SJSA1 (cell line): ENCODE data around the gene TPX2. TPM values are rescaled to one million over a fixed set of nuclear protein-coding genes. Genes with fewer than 3 reads are reported as not detected.
A peak's percentile ranks its signal among the peaks of the same experiment; 100 is the strongest.
"Not testable (repeated sequence)": the region's sequence is repeated elsewhere in the genome, so short reads cannot be mapped to it uniquely, and the experiment has no call there.

Experiments used
- DNase-seq, 2 experiments: peaks; one replicate each; pipeline ENCODE4 v3.0.0-alpha.2; 2015 to 2020; ENCODE audit warnings: low spot score in 2 of 2, low read depth in 1 of 2
- H3K27ac ChIP-seq: fragments of 250-450 bp; sonication (Bioruptor Pico); 2 replicates; pipeline ENCODE4 v1.5.1; 2020; ENCODE audit warnings: mild to moderate bottlenecking, moderate library complexity
- H3K27me3 ChIP-seq: fragments of 250-450 bp; sonication (Bioruptor Pico); replicated peaks from 2 replicates; pipeline ENCODE4 v1.5.1; 2020; ENCODE audit warnings: mild to moderate bottlenecking, moderate library complexity
- H3K36me3 ChIP-seq: fragments of 250-450 bp; sonication (Bioruptor Pico); 2 replicates; pipeline ENCODE4 v1.5.1; 2020; ENCODE audit warnings: mild to moderate bottlenecking
- H3K4me1 ChIP-seq: fragments of 250-450 bp; sonication (Bioruptor Pico); replicated peaks from 2 replicates; pipeline ENCODE4 v1.6.1; 2021; ENCODE audit warnings: mild to moderate bottlenecking
- H3K4me3 ChIP-seq: fragments of 250-450 bp; sonication (Bioruptor Pico); 2 replicates; pipeline ENCODE4 v1.5.1; 2020; ENCODE audit warnings: mild to moderate bottlenecking
- H3K9me3 ChIP-seq: fragments of 250-450 bp; sonication (Bioruptor Pico); replicated peaks from 2 replicates; pipeline ENCODE4 v1.5.1; 2020; ENCODE audit warnings: mild to moderate bottlenecking
- total RNA-seq: library from RNA; depleted of rRNA; stranded (reverse); fragments of >200 nt; shearing (Covaris generic); gene quantifications from 2 replicates; pipeline ENCODE4 v1.2.3, GENCODE V29; 2014

TPX2 gene
- total RNA-seq, 1 experiment from 2014 or later = 212 TPM

GRCh38 chr20:31826074-31826473 is 87.0 kb downstream of the TPX2 start:
- Histone ChIP-seq H3K4me1 (peaks cover 38% of the 10 kb centered on the region), H3K36me3 (no peaks in the 10 kb centered on the region), H3K27ac (no peak overlapping the region)

GRCh38 chr20:31827059-31827458 is 88.0 kb downstream of the TPX2 start:
- H3K4me3 ChIP-seq = no peak overlapping the region
- H3K36me3 ChIP-seq = no peaks in the 10 kb centered on the region; the same call in 1 of the 2 replicates
- H3K9me3 ChIP-seq = no peaks in the 10 kb centered on the region
- no peak overlapping the region for H3K27ac ChIP-seq
- peaks cover 37% of the 10 kb centered on the region for H3K4me1 ChIP-seq
- no peak for DNase-seq
- no peaks in the 10 kb centered on the region for H3K27me3 ChIP-seq

More at GRCh38 chr20:31826074-31826473, 87.0 kb downstream of the TPX2 start:
- no peak for DNase-seq
- no peaks in the 10 kb centered on the region for H3K27me3 ChIP-seq
- no peak overlapping the region for H3K4me3 ChIP-seq
- H3K9me3 ChIP-seq = no peaks in the 10 kb centered on the region

- not testable (repeated sequence) for H3K36me3 ChIP-seq, DNase-seq, H3K27ac ChIP-seq, H3K9me3 ChIP-seq, H3K27me3 ChIP-seq, H3K4me3 ChIP-seq
- H3K4me1 ChIP-seq = peaks cover 36% of the 10 kb centered on the region
Observed at GRCh38 chr20:31828016-31828415, 88.9 kb downstream of the TPX2 start.

- Histone ChIP-seq H3K36me3 (no peaks in the 10 kb centered on the region; the same call in 1 of the 2 replicates), H3K27me3 (no peaks in the 10 kb centered on the region), H3K4me3 (no peak overlapping the region), H3K4me1 (peaks cover 36% of the 10 kb centered on the region), H3K9me3 (no peaks in the 10 kb centered on the region), H3K27ac (no peak overlapping the region)
- DNase-seq = no peak
Observed at GRCh38 chr20:31829731-31830130, 90.6 kb downstream of the TPX2 start.

- no peaks in the 10 kb centered on the region for H3K27me3 ChIP-seq
- H3K27ac ChIP-seq = no peak overlapping the region
- no peaks in the 10 kb centered on the region; the same call in 1 of the 2 replicates for H3K36me3 ChIP-seq
- H3K9me3 ChIP-seq = no peaks in the 10 kb centered on the region
- no peak overlapping the region for H3K4me3 ChIP-seq
- no peak for DNase-seq
- H3K4me1 ChIP-seq = peaks cover 43% of the 10 kb centered on the region
Observed at GRCh38 chr20:31830406-31830981, 91.4 kb downstream of the TPX2 start.

GRCh38 chr20:31831211-31831610 is 92.1 kb downstream of the TPX2 start:
- Histone ChIP-seq H3K27ac (no peak overlapping the region), H3K4me3 (no peak overlapping the region), H3K27me3 (no peaks in the 10 kb centered on the region), H3K9me3 (no peaks in the 10 kb centered on the region), H3K4me1 (peaks cover 50% of the 10 kb centered on the region), H3K36me3 (no peaks in the 10 kb centered on the region; the same call in 1 of the 2 replicates)
- DNase-seq = no peak

GRCh38 chr20:31831771-31832306 is 92.7 kb downstream of the TPX2 start:
- DNase-seq = no peak
- Histone ChIP-seq H3K36me3 (no peaks in the 10 kb centered on the region; the same call in 1 of the 2 replicates), H3K4me1 (peaks cover 56% of the 10 kb centered on the region), H3K27ac (no peak overlapping the region), H3K4me3 (no peak overlapping the region), H3K9me3 (no peaks in the 10 kb centered on the region), H3K27me3 (no peaks in the 10 kb centered on the region)

- peak; percentile 83 to 87 for DNase-seq
- H3K27me3 ChIP-seq = no peaks in the 10 kb centered on the region
- no peaks in the 10 kb centered on the region; the same call in 1 of the 2 replicates for H3K36me3 ChIP-seq
- H3K4me1 ChIP-seq = peaks cover 71% of the 10 kb centered on the region
- H3K27ac ChIP-seq = peak overlapping the region; percentile 55
- no peak overlapping the region for H3K4me3 ChIP-seq
- H3K9me3 ChIP-seq = no peaks in the 10 kb centered on the region
Observed at GRCh38 chr20:31833130-31833930, 94.2 kb downstream of the TPX2 start.

- H3K27ac ChIP-seq = peak overlapping the region; percentile 55
- no peaks in the 10 kb centered on the region for H3K9me3 ChIP-seq
- no peaks in the 10 kb centered on the region; the same call in 1 of the 2 replicates for H3K36me3 ChIP-seq
- no peak overlapping the region for H3K4me3 ChIP-seq
- H3K27me3 ChIP-seq = no peaks in the 10 kb centered on the region
- peak; percentile 89 to 91 for DNase-seq
- peaks cover 78% of the 10 kb centered on the region for H3K4me1 ChIP-seq
Observed at GRCh38 chr20:31833931-31834521, 94.9 kb downstream of the TPX2 start.

GRCh38 chr20:31835554-31835953 is 96.5 kb downstream of the TPX2 start:
- Histone ChIP-seq H3K4me3 (no peak overlapping the region), H3K27ac (no peak overlapping the region), H3K36me3 (no peaks in the 10 kb centered on the region; the same call in 1 of the 2 replicates), H3K4me1 (peaks cover 84% of the 10 kb centered on the region), H3K9me3 (no peaks in the 10 kb centered on the region), H3K27me3 (no peaks in the 10 kb centered on the region)
- DNase-seq = no peak

GRCh38 chr20:31835977-31836852 is 97.1 kb downstream of the TPX2 start:
- no peaks in the 10 kb centered on the region for H3K27me3 ChIP-seq
- H3K9me3 ChIP-seq = no peaks in the 10 kb centered on the region
- H3K4me1 ChIP-seq = peaks cover 90% of the 10 kb centered on the region
- peak overlapping the region; percentile 10; the same call in 1 of the 2 replicates for H3K27ac ChIP-seq
- H3K4me3 ChIP-seq = no peak overlapping the region
- peak; percentile 96 to 98 for DNase-seq
- no peaks in the 10 kb centered on the region; the same call in 1 of the 2 replicates for H3K36me3 ChIP-seq

GRCh38 chr20:31836853-31837608 is 97.9 kb downstream of the TPX2 start:
- Histone ChIP-seq H3K27me3 (no peaks in the 10 kb centered on the region), H3K9me3 (no peaks in the 10 kb centered on the region), H3K27ac (peak overlapping the region; percentile 10), H3K36me3 (no peaks in the 10 kb centered on the region), H3K4me3 (no peak overlapping the region), H3K4me1 (peaks cover 98% of the 10 kb centered on the region)
- DNase-seq = peak; percentile 64 to 73
